ENCODE data around the gene TYRP1.

The TYRP1 gene

DNA sequence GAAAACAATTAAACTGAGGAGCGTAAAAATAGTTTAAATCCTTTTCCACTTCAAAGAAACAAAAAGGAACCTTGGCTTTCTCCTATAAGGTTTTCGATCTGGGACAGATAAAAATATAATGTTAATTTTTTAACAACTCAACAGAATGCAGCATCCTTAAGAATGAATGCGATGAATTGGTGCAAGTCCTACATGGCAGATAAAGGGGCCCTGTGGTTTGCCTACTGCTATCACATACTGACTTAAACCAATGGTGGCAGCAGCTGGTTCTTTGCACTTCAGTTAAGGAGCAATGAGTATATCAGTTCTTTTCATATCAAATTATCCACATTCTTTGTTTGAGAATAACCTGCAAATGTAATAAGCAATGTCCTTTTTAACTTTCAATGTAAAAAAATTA is 12.4 kb upstream of the TYRP1 start:
- Histone ChIP-seq H3K4me3 (ENCODE audit: low read depth in 1 of 2, low read length in 1 of 2) (no peak overlapping the region), H3K9me3 (no peaks in the 10 kb centered on the region), H3K27ac (no peak overlapping the region), H3K4me1 (ENCODE audit: control insufficient read depth in 1 of 2, insufficient read depth in 1 of 2, low read depth in 1 of 2, low read length in 1 of 2) (no peaks in the 10 kb centered on the region), H3K27me3 (no peaks in the 10 kb centered on the region), H3K36me3 (no peaks in the 10 kb centered on the region)
- TF ChIP-seq, protein P1, sequence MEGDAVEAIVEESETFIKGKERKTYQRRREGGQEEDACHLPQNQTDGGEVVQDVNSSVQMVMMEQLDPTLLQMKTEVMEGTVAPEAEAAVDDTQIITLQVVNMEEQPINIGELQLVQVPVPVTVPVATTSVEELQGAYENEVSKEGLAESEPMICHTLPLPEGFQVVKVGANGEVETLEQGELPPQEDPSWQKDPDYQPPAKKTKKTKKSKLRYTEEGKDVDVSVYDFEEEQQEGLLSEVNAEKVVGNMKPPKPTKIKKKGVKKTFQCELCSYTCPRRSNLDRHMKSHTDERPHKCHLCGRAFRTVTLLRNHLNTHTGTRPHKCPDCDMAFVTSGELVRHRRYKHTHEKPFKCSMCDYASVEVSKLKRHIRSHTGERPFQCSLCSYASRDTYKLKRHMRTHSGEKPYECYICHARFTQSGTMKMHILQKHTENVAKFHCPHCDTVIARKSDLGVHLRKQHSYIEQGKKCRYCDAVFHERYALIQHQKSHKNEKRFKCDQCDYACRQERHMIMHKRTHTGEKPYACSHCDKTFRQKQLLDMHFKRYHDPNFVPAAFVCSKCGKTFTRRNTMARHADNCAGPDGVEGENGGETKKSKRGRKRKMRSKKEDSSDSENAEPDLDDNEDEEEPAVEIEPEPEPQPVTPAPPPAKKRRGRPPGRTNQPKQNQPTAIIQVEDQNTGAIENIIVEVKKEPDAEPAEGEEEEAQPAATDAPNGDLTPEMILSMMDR (IDR thresholded peaks at IDR 0.05), result no peak

DNA sequence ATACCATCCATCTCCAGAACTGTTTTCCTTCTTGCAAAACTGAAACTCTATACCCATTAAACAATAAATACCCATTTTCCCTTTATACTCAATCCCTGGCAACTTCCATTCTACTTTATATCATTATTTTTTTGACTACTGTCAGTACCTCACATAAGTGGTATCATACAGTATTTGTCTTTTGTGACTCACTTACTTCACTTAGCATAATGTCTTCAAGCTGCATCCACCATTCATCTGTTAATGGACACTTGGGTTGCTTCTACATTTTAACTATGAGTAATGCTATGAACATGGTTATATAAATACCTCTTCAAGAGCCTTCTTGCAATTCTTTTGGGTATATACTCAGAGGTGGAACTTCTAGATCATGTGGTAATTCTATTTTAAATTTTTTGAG is 11.6 kb upstream of the TYRP1 start:
- Histone ChIP-seq H3K9me3 (no peaks in the 10 kb centered on the region), H3K36me3 (no peaks in the 10 kb centered on the region), H3K27ac (no peak overlapping the region), H3K4me3 (ENCODE audit: low read depth in 1 of 2, low read length in 1 of 2) (no peak overlapping the region), H3K4me1 (ENCODE audit: control insufficient read depth in 1 of 2, insufficient read depth in 1 of 2, low read depth in 1 of 2, low read length in 1 of 2) (no peaks in the 10 kb centered on the region), H3K27me3 (no peaks in the 10 kb centered on the region)
- TF ChIP-seq, protein P1 (IDR thresholded peaks at IDR 0.05), result no peak

DNA sequence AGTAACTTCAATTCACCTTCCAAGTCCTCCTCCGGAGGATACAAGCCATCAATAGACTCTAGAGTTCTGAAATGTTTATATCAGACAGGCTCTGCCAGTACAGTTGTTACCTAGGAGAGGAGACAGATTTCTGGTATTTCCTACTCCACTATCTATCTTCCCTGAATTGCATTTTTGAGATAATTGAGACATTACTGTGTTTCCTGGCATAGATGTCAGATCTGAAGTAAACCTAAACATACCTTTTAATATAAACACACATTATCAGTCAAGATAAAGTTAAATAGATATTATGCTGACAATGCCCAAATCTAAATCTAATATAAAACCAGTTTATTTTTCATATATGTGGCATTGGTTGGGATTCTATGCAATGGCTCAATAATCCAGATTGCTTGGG is 8.2 kb upstream of the TYRP1 start:
- TF ChIP-seq, protein P1 (IDR thresholded peaks at IDR 0.05), result no peak
- H3K27me3 ChIP-seq, result no peaks in the 10 kb centered on the region
- no peaks in the 10 kb centered on the region for H3K36me3 ChIP-seq
- no peak overlapping the region for H3K4me3 ChIP-seq (ENCODE audit: low read depth in 1 of 2, low read length in 1 of 2)
- no peak overlapping the region for H3K27ac ChIP-seq
- H3K9me3 ChIP-seq, result no peaks in the 10 kb centered on the region
- H3K4me1 ChIP-seq (ENCODE audit: control insufficient read depth in 1 of 2, insufficient read depth in 1 of 2, low read depth in 1 of 2, low read length in 1 of 2), result no peaks in the 10 kb centered on the region

DNA sequence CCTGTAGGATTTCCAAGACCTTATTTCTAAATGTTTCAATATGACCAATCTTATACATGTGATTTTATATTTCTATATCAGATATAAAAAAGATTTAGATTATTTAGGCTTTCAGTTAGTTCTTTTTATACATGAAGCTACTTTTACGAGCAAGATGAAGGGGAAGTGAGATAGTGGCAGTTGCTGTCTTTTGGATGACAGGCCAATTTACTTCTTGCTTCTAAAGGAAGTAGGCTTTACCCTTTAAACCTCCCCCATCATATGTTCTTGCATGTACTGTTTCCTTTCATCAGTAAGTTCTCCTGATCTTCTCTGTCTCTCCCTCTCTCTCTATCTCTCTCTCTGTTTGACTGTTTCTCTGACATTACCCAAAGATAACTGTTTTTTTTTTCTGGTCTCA is 4.0 kb upstream of the TYRP1 start:
- Histone ChIP-seq H3K27ac (no peak overlapping the region), H3K4me3 (ENCODE audit: low read depth in 1 of 2, low read length in 1 of 2) (no peak overlapping the region), H3K27me3 (no peaks in the 10 kb centered on the region), H3K9me3 (no peaks in the 10 kb centered on the region), H3K36me3 (no peaks in the 10 kb centered on the region), H3K4me1 (ENCODE audit: control insufficient read depth in 1 of 2, insufficient read depth in 1 of 2, low read depth in 1 of 2, low read length in 1 of 2) (no peaks in the 10 kb centered on the region)
- TF ChIP-seq, protein P1 (IDR thresholded peaks at IDR 0.05), result no peak

DNA sequence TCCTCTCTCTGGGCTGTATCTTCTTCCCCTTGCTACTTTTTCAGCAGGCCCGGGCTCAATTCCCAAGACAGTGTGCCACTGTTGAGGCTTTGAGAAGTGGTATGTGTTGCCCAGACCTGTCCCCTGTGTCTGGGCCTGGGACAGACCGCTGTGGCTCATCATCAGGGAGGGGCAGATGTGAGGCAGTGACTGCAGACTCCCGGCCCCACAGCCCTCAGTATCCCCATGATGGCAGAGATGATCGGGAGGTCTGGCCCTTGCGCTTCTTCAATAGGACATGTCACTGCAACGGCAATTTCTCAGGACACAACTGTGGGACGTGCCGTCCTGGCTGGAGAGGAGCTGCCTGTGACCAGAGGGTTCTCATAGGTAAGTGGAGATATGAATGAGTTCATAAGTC is 828 bp downstream of the TYRP1 start:
- TF ChIP-seq, protein P1 (IDR thresholded peaks at IDR 0.05), result no peak
- Histone ChIP-seq H3K4me1 (ENCODE audit: control insufficient read depth in 1 of 2, insufficient read depth in 1 of 2, low read depth in 1 of 2, low read length in 1 of 2) (no peaks in the 10 kb centered on the region), H3K27ac (no peak overlapping the region), H3K36me3 (no peaks in the 10 kb centered on the region), H3K9me3 (no peaks in the 10 kb centered on the region), H3K4me3 (ENCODE audit: low read depth in 1 of 2, low read length in 1 of 2) (no peak overlapping the region), H3K27me3 (no peaks in the 10 kb centered on the region)

DNA sequence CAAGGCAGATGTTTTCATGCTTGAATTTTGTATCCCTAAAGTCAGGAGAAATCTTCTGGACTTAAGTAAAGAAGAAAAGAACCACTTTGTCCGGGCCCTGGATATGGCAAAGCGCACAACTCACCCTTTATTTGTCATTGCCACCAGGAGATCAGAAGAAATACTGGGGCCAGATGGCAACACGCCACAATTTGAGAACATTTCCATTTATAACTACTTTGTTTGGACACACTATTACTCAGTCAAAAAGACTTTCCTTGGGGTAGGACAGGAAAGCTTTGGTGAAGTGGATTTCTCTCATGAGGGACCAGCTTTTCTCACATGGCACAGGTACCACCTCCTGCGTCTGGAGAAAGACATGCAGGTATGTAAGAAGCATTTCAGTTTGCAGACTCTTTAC is 2.3 kb downstream of the TYRP1 start:
- no peaks in the 10 kb centered on the region for H3K36me3 ChIP-seq
- TF ChIP-seq, protein P1 (IDR thresholded peaks at IDR 0.05), result no peak
- H3K27me3 ChIP-seq, result no peaks in the 10 kb centered on the region
- no peak overlapping the region for H3K4me3 ChIP-seq (ENCODE audit: low read depth in 1 of 2, low read length in 1 of 2)
- H3K4me1 ChIP-seq (ENCODE audit: control insufficient read depth in 1 of 2, insufficient read depth in 1 of 2, low read depth in 1 of 2, low read length in 1 of 2), result no peaks in the 10 kb centered on the region
- H3K27ac ChIP-seq, result no peak overlapping the region
- no peaks in the 10 kb centered on the region for H3K9me3 ChIP-seq

All from neutrophil (primary cell).